Large intestine (tissue), 3 donors: ENCODE data around the gene ANP32B. TPM values are rescaled to one million over a fixed set of nuclear protein-coding genes. Genes with fewer than 3 reads are reported as not detected.
"Not testable (repeated sequence)": the region's sequence is repeated elsewhere in the genome, so short reads cannot be mapped to it uniquely, and the experiment has no call there.

Experiments
- DNase-seq, 2 donors: peaks; one replicate each; pipeline versions ENCODE4 v3.0.0 to v3.0.0-alpha.2; 2013
- H3K27ac ChIP-seq: one replicate; pipeline ENCODE4 v1.5.1; 2013; ENCODE audit warnings: low read length
- H3K27me3 ChIP-seq: 2 replicates; pipeline ENCODE4 v1.6.1; 2013; ENCODE audit warnings: low read length; ENCODE audit not compliant: control insufficient read depth, insufficient read depth
- H3K36me3 ChIP-seq: 2 replicates; pipeline ENCODE4 v1.6.1; 2013; ENCODE audit warnings: low read length; ENCODE audit not compliant: control insufficient read depth, insufficient read depth
- H3K4me1 ChIP-seq: one replicate; pipeline ENCODE4 v1.6.1; 2013; ENCODE audit warnings: low read length; ENCODE audit not compliant: control insufficient read depth, insufficient read depth
- H3K4me3 ChIP-seq: one replicate; pipeline ENCODE4 v1.5.1; 2013; ENCODE audit warnings: low read length
- H3K9me3 ChIP-seq: one replicate; pipeline ENCODE4 v1.6.1; 2013; ENCODE audit warnings: mild to moderate bottlenecking, low read depth, low read length, moderate library complexity; ENCODE audit not compliant: control insufficient read depth
- WGBS: methylation state at CpG from one replicate; pipeline ENCODE4 v1.1.5; 2013; ENCODE audit warnings: low lambda C conversion rate; ENCODE audit not compliant: insufficient coverage; 5-methylcytosine and 5-hydroxymethylcytosine counted together
- polyA plus RNA-seq: library from polyadenylated mRNA; unstranded; fragments of 120-200 nt; gene quantifications from one replicate; pipeline ENCODE4 v1.2.1, GENCODE V29; 2013

Gene ANP32B
- polyA plus RNA-seq, 1 donor, result 260 TPM

DNA sequence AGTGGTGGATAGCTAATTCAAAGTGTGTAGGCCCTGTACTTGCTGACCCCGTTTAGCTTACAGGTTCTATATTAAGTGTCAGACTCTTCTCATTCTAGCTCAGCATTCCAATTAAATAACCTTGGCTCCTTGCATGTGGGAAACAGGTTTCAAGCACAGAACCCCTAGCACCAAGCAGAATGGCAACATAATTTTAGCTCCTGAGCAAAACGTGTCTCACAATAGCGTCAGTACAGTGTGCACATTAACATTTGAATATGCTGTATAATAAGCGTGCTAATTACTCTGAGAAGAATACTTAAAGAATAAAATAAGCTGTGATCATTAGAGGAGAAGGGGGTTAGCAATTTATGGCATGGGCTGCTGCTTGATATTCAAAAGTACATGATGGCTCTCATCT is 21.0 kb upstream of the ANP32B start:
- Histone ChIP-seq H3K27me3 (no peaks in the 10 kb centered on the region), H3K4me3 (no peak overlapping the region), H3K36me3 (no peaks in the 10 kb centered on the region), H3K27ac (no peak overlapping the region), H3K4me1 (no peaks in the 10 kb centered on the region), H3K9me3 (no peaks in the 10 kb centered on the region)
- DNase-seq, result no peak
- 78% methylated on average over 3 of the region's 4 CpGs for WGBS

DNA sequence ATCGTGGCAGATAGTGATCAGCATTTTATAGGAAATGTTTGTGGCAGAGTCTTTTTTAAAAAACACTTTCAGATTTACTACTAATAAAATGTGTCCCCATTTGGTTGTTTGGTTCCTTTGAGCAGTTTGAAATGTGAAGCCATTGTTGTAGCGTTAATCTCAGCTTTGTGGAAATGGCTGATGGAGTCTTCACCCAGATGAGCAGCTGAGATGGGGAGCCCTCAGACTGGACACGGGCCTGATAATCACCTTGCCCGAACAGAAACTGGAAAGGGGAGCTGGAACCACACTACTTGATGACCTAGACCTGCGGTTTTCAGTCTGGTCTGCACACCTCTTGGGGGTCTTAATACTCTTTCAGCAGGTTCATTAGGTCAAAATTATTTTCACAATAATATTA is 20.6 kb upstream of the ANP32B start:
- H3K27me3 ChIP-seq, result no peaks in the 10 kb centered on the region
- WGBS, result no CpG with 5 or more reads among the region's 5 CpGs

DNA sequence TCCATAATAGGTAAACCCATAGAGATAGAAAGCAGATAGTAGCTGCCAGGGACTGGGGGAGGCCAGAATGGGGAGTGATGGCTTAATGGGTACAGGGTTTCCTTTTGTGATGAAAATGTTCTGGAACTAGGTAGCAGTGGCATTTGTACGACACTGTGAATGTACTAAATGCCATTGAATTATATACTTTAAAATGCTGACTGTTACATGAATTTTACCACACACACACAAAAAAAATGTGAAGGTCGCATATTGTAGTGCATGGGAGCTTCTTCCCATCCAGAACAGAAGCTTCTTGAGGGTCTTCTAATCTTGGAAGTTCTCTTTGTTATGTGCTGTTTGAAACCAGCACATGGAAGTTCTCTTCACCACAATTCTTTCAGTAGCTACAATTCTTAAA is 19.9 kb upstream of the ANP32B start:
- H3K4me3 ChIP-seq, result no peak overlapping the region
- H3K4me1 ChIP-seq, result no peaks in the 10 kb centered on the region
- H3K9me3 ChIP-seq, result no peaks in the 10 kb centered on the region
- no CpG with 5 or more reads among the region's 2 CpGs for WGBS
- no peak for DNase-seq
- H3K36me3 ChIP-seq, result no peaks in the 10 kb centered on the region
- no peak overlapping the region for H3K27ac ChIP-seq
- H3K27me3 ChIP-seq, result no peaks in the 10 kb centered on the region

More for the DNA sequence above, 20.6 kb upstream of the ANP32B start:
- H3K4me1 ChIP-seq, result no peaks in the 10 kb centered on the region
- DNase-seq, result no peak
- H3K4me3 ChIP-seq, result no peak overlapping the region
- H3K36me3 ChIP-seq, result no peaks in the 10 kb centered on the region
- H3K9me3 ChIP-seq, result no peaks in the 10 kb centered on the region
- no peak overlapping the region for H3K27ac ChIP-seq

DNA sequence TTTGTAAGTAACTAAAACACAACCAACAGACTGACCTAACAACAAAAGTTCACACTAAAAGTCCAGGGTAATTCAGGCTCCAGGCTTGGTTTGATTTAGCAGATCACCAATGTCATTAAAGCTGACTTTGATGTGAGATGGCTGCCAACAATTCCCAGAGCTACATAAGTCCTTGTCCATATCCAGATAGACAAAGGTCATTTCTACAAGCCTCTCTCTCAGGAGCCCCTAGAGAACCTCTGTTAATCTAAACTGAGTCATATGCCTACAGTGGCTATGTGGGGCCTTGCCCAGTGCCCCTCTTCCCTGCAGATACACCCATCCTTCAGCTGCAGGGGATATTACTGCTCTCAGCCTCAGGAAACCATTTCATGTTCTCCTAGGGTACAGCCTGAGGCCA is 18.2 kb upstream of the ANP32B start:
- Histone ChIP-seq H3K36me3 (no peaks in the 10 kb centered on the region), H3K27me3 (no peaks in the 10 kb centered on the region), H3K27ac (no peak overlapping the region), H3K9me3 (no peaks in the 10 kb centered on the region), H3K4me3 (no peak overlapping the region), H3K4me1 (no peaks in the 10 kb centered on the region)
- no peak for DNase-seq

DNA sequence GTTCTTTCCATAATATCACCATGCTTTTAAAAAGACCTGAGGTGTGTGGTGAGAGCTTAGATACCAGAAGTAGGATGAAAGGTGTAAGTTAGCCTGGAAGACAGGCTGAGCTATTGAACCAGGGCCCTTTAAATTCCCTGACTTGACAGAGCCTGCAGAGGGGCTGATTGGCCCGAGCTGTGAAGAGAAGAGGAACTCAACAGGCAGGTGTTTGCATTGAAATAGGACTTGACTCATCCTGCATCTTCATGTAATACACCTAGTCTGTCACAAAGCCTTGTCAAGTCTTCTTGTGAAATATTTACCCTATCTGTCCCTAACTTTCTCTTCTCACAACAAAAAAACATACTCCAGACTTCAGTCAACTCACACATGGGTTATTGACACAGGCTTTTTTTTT is 16.6 kb upstream of the ANP32B start:
- H3K27me3 ChIP-seq, result no peaks in the 10 kb centered on the region
- no peak for DNase-seq
- no CpG with 5 or more reads among the region's 1 CpG for WGBS

DNA sequence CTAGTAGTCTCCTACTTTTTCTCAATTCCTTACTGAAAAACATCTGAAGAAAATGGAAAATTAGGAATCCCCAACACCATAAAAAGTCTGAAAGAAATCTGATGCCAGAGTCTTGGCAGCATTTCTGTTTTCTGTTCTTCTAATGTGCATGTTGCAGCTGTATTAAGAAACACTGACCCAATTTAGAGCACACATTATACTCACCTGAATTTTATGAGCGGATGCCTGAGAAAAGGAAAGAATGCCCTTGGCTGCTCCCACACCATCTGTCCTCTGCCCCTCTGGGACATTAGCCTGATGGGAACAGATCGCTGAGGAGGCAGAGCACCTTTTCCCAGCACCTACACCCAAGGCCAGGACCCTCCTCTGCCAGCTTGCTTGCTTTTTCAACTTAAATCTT is 14.1 kb upstream of the ANP32B start:
- DNase-seq, result no peak
- no peak overlapping the region for H3K4me3 ChIP-seq
- H3K4me1 ChIP-seq, result no peaks in the 10 kb centered on the region
- no peaks in the 10 kb centered on the region for H3K9me3 ChIP-seq
- peaks cover 3% of the 10 kb centered on the region for H3K27me3 ChIP-seq
- no CpG with 5 or more reads among the region's 2 CpGs for WGBS
- H3K36me3 ChIP-seq, result no peaks in the 10 kb centered on the region
- H3K27ac ChIP-seq, result no peak overlapping the region

More for the DNA sequence above, 16.6 kb upstream of the ANP32B start:
- no peak overlapping the region for H3K4me3 ChIP-seq
- H3K9me3 ChIP-seq, result no peaks in the 10 kb centered on the region
- no peaks in the 10 kb centered on the region for H3K36me3 ChIP-seq
- H3K4me1 ChIP-seq, result no peaks in the 10 kb centered on the region
- H3K27ac ChIP-seq, result no peak overlapping the region

DNA sequence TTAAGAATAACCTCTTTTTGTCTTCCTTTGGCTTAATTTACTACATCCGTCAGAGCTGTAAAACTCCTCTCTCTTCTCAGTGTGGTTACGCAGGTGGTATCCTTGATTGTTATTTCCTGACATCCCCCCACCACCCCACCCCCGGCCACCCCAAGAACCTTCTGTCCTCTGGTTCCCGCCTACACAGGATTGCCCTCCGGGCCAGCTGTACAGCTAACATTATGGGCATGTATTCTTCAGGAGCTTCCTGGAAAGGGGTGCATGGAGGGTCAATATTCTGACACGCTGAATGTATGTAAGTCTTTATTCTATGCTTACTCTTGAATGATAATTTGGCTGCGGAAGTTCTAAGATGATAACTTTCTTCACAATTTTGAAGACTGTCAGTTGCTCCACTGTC is 13.0 kb upstream of the ANP32B start:
- Histone ChIP-seq H3K36me3 (no peaks in the 10 kb centered on the region), H3K9me3 (no peaks in the 10 kb centered on the region), H3K27ac (no peak overlapping the region), H3K27me3 (peaks cover 3% of the 10 kb centered on the region), H3K4me3 (no peak overlapping the region), H3K4me1 (no peaks in the 10 kb centered on the region)
- WGBS, result no CpG with 5 or more reads among the region's 7 CpGs
- no peak for DNase-seq

DNA sequence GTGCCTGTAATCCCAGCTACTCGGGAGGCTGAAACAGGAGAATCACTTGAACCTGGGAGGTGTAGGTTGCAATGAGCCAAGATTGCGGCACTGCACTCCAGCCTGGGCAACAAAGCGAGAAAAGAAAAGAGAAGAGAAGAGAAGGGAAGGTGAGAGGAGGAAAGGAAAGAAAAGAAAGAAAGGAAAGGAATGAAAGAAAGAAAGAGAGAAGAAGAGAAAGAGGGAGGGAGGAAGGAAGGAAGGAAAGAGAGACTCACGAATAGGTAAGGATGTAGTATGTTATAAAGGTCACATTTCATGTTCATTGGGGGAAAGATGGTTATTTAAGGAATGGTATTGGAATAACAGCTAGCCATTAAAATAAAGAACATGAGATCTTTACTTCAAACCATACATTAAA is 10.4 kb upstream of the ANP32B start:
- H3K4me3 ChIP-seq, result no peak overlapping the region
- peaks cover 3% of the 10 kb centered on the region for H3K27me3 ChIP-seq
- H3K9me3 ChIP-seq, result no peaks in the 10 kb centered on the region
- WGBS, result 96% methylated on average over 3 of the region's 4 CpGs
- H3K36me3 ChIP-seq, result no peaks in the 10 kb centered on the region
- DNase-seq, result no peak
- no peaks in the 10 kb centered on the region for H3K4me1 ChIP-seq
- no peak overlapping the region for H3K27ac ChIP-seq

DNA sequence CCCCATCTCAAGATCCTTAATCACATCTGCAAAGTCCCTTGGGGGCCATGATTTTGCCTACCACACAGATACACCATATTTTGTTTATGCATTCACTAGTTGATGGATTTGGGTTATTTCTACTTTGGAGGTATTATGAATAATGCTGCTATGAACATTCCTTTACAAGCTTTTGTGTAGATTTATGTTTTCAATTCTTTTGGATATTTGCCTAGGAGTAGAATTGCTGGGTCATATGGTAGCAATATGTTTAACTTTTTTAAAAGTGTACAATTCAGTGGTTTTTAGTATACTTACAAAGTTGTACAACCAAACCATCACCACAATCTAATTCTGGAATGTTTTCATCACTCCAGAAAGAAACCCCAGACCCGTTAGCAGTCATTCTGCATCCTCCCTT is 7.8 kb upstream of the ANP32B start:
- Histone ChIP-seq H3K9me3 (no peaks in the 10 kb centered on the region), H3K4me1 (no peaks in the 10 kb centered on the region), H3K36me3 (no peaks in the 10 kb centered on the region), H3K27ac (no peak overlapping the region), H3K27me3 (peaks cover 3% of the 10 kb centered on the region), H3K4me3 (no peak overlapping the region)
- WGBS, result no CpG with 5 or more reads among the region's 1 CpG
- no peak for DNase-seq

DNA sequence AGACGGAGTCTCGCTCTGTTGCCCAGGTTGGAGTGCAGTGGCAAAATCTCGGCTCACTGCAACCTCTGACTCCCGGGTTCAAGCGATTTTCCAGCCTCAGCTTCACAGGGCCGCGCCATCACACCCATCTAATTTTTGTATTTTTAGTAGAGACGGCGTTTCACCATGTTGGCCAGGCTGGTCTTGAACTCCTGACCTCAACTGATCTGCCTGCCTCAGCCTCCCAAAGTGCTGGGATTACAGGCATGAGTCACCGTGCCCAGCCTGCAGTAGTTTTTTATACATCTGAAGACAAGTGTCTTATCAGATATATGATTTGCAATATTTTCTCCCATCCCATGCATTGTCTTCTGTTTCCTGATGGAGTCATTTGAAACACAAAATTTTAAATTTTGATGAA is 6.5 kb upstream of the ANP32B start:
- H3K27ac ChIP-seq, H3K4me1 ChIP-seq, DNase-seq, H3K9me3 ChIP-seq, H3K36me3 ChIP-seq, H3K4me3 ChIP-seq, H3K27me3 ChIP-seq: not testable (repeated sequence)
- WGBS, result no CpG with 5 or more reads among the region's 10 CpGs

DNA sequence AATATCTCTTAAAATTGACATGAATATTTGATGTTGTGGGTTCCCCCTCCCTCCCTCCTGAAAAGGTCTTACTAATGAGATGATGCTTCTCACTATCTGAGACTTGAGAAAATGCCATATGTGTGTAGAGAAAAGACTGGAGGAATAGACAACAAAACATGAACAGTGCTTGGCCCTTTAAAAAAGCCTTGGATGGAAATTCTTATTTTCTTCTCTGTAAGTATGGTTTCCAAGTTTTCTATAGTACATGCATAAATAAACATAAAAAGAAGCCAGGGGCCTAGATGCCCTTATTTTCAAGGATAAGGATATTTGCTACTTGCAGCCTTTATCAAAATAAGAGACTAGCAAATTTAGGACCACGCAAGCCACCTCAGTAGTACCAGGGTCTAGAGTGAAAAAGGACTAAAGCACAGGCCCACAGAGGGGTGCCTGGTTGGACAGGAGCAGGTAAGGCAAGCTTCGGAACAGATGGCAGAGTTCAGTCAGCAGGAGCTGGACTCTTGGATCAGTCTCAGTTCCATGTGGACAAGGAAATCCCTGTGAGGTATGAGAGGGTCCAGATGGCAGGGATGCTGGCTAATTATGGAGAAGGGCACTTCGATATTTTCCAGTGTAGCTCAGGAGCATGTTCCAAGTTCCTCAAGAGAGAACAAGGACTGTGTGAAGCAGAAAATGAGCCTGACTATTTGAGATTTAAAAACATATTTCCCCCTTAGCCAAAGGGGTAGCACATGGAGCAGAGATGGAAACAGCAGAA is 4.6 kb upstream of the ANP32B start:
- Histone ChIP-seq H3K27me3 (no peaks in the 10 kb centered on the region), H3K36me3 (no peaks in the 10 kb centered on the region), H3K4me1 (peaks cover 3% of the 10 kb centered on the region), H3K4me3 (no peak overlapping the region), H3K27ac (no peak overlapping the region), H3K9me3 (peaks cover 3% of the 10 kb centered on the region)
- DNase-seq, result no peak
- WGBS, result no CpG with 5 or more reads among the region's 3 CpGs
